Stimulated activated CD4-positive, alpha-beta T cell treated with anti-CD3 and anti-CD28 coated beads, Interleukin-15, amount 100 ng/mL, for 48 hours (primary cell): Measurements from ENCODE around the gene CNIH3.

Experiments
- DNase-seq, 2 donors: peaks; one replicate each; pipeline ENCODE4 v3.0.0-alpha.2; 2020; ENCODE audit warnings: low read depth in 2 of 2

CNIH3 gene

DNA sequence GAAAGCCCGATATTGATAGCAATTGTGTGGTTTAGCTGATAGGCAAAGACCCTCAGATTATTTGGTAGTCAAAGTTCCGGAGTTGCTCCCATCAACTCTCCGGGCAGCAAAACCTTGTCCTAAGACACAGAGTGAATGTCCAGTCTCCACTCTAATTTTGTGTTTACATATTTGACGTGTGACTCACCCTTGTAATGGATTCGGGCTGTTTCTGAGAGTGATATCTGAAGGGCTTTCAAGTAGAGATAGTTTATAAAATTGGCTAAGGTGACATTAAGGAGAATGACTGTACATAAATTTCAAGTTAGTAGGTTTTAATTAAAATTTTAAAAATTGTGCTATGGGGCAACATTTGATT, 154.2 kb downstream of the CNIH3 start:
- no peak for DNase-seq

DNA sequence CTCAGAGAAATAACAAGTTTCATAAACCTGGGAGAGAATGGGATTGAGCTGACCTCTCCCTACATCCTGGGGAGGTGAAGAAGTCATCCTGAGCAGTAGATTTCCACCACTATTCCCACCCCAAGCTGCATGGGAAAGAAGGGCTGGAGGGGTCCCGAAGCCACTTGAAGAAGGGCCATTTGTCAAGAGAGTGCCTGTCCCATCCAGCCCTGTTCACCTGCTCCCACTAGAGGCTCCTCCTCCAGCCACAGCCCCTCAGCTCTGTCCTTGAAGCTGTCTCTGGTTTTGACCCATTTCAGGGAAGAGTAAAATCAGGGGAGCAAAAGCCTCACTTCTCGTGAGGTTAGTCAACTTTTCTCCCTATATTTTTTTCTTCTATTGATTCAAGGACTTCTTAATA, 157.5 kb downstream of the CNIH3 start:
- DNase-seq = no peak

DNA sequence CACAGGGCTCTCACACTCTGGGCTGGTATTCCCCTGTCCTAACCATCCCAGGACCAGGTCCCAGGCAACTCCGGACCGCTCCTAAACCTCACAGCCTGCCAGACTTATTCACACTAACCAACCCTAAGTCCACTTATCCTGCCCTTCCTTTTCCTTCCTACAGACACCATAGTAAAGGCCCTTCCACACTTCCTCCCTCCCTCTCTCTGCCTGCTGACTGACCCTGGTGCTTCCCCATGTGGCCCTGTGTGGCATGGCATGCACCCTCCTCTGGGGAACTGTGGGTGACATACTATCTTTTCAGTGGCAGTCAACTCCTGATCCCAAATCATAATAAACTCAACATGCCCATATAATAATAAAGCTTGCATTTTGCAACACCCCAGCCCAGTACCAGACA, 158.3 kb downstream of the CNIH3 start:
- DNase-seq = no peak

DNA sequence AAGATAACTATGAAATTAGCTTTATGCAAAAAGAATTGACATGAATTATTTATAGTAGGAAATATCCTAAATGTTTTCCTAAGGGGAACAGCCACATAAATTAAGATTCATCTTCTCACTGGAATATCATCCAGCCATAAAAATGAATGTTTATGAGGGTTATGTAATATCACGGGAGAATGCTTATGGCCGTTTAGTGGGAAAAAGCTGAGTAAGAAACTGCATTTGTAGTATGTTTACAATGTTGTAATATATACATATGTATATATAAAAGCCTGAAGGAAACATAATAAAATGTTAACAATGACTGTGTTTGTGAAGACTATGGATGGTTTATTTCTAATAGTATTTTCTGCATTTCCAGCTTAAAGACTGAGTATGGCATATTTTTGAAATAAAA, 161.1 kb downstream of the CNIH3 start:
- no peak for DNase-seq

DNA sequence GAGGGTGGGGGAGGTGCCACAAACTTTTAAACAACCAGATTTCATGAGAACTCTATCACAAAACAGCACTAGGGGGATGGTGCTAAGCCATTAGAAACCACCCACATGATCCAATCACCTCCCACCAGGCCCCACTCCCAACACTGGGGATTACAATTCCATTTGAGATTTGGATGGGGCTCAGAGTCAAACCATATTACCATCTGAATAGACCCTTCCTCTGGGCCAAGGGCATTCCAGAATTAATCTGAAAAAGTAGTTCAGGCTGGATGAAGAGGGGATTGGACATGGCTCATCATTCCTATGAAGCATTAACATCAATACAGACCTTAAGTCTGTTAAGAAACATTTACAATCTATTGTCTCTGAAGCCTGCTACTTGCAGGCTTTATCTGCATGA, 163.4 kb downstream of the CNIH3 start:
- DNase-seq = no peak

DNA sequence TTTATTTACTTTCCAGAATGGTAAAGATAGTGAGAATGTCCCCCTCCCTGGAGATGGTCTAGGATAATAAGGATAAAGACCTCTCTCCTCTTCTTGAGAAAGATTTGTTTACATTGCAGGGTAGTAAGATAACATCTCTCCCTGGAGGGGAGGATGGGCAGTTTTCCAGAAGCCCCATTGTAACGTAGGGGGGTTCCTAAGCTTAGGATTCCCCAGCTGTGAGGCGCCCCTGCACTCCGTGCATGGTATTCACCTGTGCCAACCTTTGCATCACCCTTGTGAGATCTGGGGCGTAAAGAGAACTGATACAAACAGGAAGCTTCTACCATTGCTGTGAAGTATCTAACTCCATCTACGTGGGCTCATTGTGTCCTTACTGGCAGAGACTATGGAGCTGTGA, 164.6 kb downstream of the CNIH3 start:
- DNase-seq = no peak

DNA sequence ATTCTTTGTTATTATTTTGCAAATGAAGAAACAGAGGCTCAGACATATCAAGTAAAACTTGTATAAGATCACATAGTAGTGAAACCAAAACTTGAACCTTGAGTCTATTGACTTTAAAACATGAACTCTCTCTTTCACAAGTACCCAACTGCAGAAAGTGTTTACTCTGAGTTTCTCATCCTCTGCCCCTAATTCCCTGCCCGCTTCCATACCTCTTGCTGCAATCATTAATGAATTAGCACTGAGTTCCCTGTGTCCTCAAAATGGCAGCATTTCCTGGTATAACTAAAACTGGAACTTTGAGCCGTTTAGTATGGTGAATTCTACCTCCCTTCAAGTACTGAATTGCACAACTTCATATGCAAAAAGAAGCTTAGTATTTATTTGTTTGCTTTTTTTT, 165.7 kb downstream of the CNIH3 start:
- no peak for DNase-seq

DNA sequence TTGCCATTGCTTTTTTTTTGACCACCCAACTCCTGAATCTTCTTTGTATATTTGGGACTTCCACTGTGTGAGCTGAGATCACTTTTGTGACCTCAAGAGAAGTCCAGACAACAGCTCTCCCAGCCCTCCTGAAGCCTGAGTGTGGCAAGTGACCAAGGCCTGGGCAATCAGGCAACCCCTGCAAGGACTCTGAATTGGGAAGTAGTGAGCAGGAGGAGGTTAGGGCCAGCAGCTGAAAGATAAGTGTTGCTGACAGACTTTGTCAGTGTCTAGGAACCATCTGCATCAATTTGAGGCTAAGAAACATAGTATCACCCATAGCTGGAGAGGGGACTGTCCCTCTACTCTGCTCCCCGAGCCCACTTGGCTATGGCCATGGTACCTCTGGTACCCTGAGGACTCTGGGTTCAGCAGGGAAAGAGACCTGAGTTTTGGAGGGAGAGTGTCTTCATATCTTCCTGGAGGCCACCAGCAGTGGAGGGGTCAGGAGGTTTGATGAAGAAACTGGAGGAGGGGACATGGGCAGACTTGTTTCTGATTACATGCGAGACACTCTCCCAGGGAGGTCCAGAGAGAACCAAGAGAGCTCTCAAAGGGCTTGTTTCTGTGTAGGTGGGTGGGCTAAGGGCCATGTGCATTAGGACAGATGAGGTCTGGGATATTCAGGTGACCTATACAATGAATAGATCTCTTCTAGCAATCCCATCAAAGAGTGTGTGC, 166.3 kb downstream of the CNIH3 start:
- DNase-seq = no peak

DNA sequence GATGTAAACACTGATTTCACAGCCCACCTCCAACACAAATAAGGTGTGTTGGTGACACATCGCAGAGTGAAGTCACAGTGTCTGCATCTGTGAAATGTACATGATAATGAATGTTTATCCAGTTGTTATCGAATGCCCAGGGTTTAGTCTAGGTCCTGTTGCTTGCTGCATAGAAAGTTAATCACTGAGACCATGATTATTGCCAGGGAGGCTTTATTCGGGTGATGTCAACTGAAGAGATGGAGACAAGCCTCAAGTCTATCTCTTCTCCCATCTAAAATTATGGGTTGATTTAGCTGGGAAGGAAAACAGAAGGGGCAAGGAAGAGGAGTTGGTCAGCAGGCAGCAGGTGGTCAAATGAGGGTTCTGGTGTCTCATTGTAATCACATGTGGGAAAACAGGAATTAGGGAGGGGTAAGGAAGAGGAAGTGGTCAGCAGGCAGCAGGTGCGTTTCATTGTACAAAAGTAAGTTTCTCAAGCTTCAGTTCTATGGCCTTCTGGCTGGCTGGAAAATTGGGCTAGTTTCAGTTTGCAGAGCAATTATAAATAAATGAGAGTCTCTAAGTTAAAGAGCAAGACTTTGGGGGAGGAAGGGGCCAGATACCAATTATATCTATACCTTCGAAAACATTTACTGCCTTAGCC, 167.0 kb downstream of the CNIH3 start:
- no peak for DNase-seq

DNA sequence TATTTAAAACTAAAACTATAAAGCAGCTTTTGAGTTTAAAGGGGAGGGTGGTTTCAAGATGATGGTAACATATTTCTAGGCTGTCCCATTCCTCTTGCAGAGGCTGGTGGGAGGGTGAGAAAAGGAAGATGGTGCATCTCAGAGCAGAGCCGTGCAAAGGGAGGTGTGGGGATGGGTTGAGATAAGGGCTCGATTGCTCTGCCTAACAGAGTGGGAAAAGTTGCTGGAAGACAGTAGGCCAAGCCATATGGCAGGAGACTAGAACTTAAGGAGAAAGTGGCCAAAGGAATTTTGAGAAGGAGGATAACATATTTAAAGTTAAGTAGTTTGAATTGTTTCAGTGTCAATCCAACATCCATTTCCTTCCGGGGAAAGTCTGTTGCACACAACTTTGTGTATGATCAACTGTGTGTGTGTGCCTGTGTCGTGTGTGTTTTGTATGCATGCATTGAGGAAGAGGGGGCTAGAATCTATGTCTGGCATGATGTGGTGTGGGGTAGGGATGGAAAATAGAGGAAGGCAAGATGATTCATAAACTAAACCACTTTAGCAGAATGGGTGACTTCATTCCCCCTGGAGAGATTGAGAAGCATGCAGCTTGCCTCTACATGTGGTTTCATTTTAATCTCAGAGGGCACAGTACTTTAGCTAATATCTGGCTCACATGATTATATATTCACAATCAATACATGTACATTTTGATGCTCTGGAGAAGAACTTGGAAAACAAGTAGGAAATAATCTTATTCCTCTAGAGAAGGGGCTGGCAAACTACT, 168.3 kb downstream of the CNIH3 start:
- DNase-seq = no peak

DNA sequence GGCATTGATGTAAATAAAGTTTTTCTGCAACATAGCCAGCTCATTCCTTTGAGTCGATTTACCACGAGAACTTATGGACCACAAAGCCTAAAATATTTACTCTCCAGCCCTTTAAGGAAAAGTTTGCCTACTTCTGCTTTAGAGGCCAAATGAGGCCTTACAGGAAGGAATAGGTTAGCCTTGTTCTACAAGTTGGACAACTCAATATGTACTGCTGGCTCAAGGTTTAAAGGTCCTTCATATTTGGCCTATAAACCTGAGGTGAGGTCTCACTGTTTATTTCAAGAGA, 168.9 kb downstream of the CNIH3 start:
- DNase-seq = no peak

DNA sequence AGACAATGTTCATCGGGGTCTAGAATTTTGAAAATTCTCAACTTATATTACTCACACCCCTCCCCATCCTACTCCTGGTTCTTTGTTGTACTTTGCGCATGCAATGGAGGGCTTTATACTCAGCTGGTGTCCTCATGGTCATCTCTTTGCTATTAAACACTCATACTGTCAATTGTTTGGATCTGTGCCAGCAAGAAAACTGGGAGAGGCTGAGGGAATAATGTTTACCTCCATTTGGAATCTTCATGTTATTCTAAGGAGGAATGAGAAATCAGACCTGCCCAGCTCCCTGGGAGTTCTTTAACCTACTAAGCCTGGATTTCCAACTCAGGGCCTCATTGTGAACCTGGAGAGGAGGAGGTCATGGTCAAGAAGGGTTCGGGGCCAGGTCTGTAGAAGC, 169.5 kb downstream of the CNIH3 start:
- no peak for DNase-seq

DNA sequence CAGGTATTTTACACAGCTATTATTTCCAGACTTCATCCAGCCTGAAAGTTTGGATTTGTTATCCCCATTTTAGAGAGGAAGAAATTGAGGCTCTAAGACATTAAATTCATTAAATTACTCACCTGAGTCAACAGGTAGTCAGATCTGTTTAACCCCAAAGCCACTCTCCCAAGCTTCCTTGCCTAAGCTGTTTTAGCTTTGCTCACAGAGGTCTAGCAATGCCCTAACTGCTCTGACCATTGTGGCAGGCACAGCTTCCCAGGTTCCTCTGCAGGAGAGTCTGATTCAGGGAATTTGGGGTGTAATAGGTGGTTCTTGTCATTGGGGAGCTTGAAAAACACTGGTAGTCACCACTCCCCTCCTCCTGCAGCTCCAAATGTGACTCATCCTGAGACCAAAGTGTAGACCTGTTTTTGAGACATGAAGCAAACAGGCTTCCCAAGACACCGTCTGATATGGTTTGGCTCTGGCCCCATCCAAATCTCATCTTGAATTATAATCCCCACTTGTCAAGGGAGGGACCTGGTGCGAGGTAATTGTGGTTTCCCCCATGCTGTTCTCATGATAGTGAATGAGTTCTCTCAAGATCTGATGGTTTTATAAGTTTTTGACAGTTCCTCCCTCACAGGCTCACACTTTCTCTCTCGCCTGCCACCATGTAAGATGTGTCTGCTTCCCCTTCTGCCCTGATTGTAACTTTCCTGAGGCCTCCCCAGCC, 170.6 kb downstream of the CNIH3 start:
- DNase-seq = no peak

DNA sequence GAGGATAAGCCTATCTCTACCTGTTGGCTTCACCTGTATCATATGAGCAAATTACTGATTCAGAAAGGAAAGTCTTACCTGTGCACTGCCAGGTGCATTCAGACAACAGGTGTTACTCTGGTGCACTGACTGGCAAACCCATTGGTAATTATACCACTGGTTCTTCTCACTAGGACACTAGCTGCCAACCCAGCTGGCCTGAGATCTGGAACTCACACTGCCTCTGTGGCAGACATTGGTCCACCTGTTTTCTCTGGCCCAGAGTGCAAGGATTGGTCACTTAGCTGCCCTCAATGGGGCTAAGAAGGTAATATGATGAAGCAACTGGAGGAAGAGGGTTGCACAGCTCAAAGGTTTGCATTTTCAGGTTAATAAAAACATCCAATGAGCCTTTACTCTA, 173.2 kb downstream of the CNIH3 start:
- no peak for DNase-seq
